SW 1271 (cell line): ENCODE measurements around the gene ZC3H8.

Source experiments
- DNase-seq, 2 experiments: peaks; one replicate each; lab custom pipeline; 2025; lab: John Stamatoyannopoulos, UW

The ZC3H8 gene

GRCh38 chr2:112164876-112165275 is 90.0 kb downstream of the ZC3H8 start:
- DNase-seq: no peak

GRCh38 chr2:112163541-112163981 is 91.3 kb downstream of the ZC3H8 start:
- no peak for DNase-seq

GRCh38 chr2:112162956-112163355 is 91.9 kb downstream of the ZC3H8 start:
- no peak for DNase-seq

GRCh38 chr2:112162341-112162740 is 92.5 kb downstream of the ZC3H8 start:
- DNase-seq: no peak
